ENCODE measurements around the gene CIAO3.

CIAO3 gene

GRCh38 chr16:768428-768827 is 27.6 kb upstream of the CIAO3 start:
- TF ChIP-seq, protein P1, sequence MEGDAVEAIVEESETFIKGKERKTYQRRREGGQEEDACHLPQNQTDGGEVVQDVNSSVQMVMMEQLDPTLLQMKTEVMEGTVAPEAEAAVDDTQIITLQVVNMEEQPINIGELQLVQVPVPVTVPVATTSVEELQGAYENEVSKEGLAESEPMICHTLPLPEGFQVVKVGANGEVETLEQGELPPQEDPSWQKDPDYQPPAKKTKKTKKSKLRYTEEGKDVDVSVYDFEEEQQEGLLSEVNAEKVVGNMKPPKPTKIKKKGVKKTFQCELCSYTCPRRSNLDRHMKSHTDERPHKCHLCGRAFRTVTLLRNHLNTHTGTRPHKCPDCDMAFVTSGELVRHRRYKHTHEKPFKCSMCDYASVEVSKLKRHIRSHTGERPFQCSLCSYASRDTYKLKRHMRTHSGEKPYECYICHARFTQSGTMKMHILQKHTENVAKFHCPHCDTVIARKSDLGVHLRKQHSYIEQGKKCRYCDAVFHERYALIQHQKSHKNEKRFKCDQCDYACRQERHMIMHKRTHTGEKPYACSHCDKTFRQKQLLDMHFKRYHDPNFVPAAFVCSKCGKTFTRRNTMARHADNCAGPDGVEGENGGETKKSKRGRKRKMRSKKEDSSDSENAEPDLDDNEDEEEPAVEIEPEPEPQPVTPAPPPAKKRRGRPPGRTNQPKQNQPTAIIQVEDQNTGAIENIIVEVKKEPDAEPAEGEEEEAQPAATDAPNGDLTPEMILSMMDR (IDR thresholded peaks at IDR 0.05), result no peak
- H3K27ac ChIP-seq, result no peak overlapping the region
- no peak overlapping the region for H3K4me3 ChIP-seq
- no peak for DNase-seq (ENCODE audit: low spot score)

DNA sequence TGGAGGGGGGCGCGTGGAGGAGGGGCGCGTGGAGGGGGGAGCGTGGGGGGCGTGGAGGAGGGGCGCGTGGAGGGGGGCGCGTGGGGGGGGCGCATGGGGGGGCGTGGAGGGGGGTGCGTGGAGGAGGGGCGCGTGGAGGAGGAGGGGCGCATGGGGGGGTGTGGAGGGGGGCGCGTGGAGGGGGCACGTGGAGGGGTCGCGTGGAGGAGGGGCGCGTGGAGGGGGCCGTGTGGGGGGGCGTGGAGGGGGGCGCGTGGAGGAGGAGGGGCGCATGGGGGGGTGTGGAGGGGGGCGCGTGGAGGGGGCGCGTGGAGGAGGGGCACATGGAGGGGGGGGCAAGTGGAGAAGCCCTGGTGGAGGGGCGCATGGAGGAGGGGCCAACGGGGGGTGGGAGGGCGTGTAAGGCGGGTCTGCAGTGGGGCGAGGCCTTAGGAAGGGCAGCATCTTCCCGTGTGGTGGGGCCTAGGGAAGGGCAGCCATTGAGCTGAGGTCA is 27.0 kb upstream of the CIAO3 start:
- DNase-seq (ENCODE audit: low spot score), result no peak
- TF ChIP-seq, protein P1 (IDR thresholded peaks at IDR 0.05), result no peak
- H3K27ac ChIP-seq, result no peak overlapping the region
- no peak overlapping the region for H3K4me3 ChIP-seq

- TF ChIP-seq, protein P1 (IDR thresholded peaks at IDR 0.05), result no peak
- no peak overlapping the region for H3K4me3 ChIP-seq
- no peak for DNase-seq (ENCODE audit: low spot score)
- H3K27ac ChIP-seq, result no peak overlapping the region
These were observed 26.2 kb upstream of the CIAO3 start for GRCh38 chr16:766820-767640.

GRCh38 chr16:766008-766819 is 25.4 kb upstream of the CIAO3 start:
- H3K4me3 ChIP-seq, result no peak overlapping the region
- no peak for DNase-seq (ENCODE audit: low spot score)
- TF ChIP-seq, protein P1 (IDR thresholded peaks at IDR 0.05), result no peak
- no peak overlapping the region for H3K27ac ChIP-seq

DNA sequence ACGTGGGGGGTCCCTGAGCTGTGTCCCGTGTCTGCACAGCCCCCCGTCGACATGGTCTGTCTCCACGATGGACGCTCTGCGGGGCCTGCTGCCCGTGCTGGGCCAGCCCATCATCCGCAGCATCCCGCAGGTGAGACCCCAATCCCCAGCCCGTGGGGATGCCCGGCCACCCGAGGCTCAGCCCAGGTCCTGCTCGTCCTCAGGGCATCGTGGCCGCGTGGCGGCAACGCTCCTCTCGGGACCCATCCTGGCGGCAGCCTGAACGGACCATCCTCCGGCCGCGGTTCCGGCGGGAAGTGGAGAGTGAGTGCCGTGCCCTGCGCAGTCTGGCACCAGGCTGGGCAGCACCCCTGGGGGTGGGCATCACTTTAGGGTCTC is 24.7 kb upstream of the CIAO3 start:
- H3K27ac ChIP-seq, result no peak overlapping the region
- TF ChIP-seq, protein P1 (IDR thresholded peaks at IDR 0.05), result no peak
- no peak overlapping the region for H3K4me3 ChIP-seq
- no peak for DNase-seq (ENCODE audit: low spot score)

DNA sequence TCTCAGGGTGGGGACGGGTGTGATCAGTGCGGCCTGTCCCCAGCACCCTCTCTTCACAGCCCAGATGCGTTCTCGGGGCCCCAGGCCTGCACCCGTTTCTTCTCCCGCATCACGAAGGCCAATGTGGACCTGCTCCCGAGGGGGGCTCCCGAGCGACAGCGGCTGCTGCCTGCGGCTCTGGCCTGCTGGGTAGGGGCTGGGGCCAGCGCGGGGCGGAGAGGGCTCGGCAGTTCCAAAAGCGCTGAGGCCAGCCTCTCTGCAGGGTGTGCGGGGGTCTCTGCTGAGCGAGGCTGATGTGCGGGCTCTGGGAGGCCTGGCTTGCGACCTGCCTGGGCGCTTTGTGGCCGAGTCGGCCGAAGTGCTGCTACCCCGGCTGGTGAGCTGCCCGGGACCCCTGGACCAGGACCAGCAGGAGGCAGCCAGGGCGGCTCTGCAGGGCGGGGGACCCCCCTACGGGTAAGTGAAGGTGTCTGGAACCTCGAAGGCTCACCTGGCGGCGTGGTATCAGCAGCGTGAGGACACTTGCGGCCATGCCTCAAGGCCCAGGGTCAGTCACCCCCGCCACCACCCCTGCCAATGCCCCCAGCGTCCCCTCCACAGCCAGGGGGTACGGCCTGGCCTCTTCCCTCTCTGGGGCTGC is 24.2 kb upstream of the CIAO3 start:
- DNase-seq (ENCODE audit: low spot score), result no peak
- TF ChIP-seq, protein P1 (IDR thresholded peaks at IDR 0.05), result no peak
- no peak overlapping the region for H3K27ac ChIP-seq
- H3K4me3 ChIP-seq, result no peak overlapping the region

All from coronary artery (tissue), 2 donors.